Measurements from ENCODE around the gene ASB11.
"Not testable (repeated sequence)": the region's sequence is repeated elsewhere in the genome, so short reads cannot be mapped to it uniquely, and the experiment has no call there.

ASB11 gene

GRCh38 chrX:15315509-15315908 is at the start of gene ASB11:
Gene ASB11, minus strand, starts transcription at chrX:15315640. Its CDS starts 35 bp downstream, at chrX:15315605.
- DNase-seq, result no peak

- DNase-seq, result no peak
Observed at GRCh38 chrX:15359701-15360100, 44.3 kb upstream of the ASB11 start.

- no peak for DNase-seq
Observed at GRCh38 chrX:15358533-15358932, 43.1 kb upstream of the ASB11 start.

GRCh38 chrX:15356444-15356843 is 41.0 kb upstream of the ASB11 start:
- DNase-seq, result no peak

GRCh38 chrX:15350329-15350996 is 35.0 kb upstream of the ASB11 start:
- DNase-seq, result no peak

GRCh38 chrX:15349046-15349445 is 33.6 kb upstream of the ASB11 start:
- peak; percentile 4 for DNase-seq

- DNase-seq, result no peak
Observed at GRCh38 chrX:15345976-15346375, 30.5 kb upstream of the ASB11 start.

GRCh38 chrX:15344106-15344505 is 28.7 kb upstream of the ASB11 start:
- no peak for DNase-seq

GRCh38 chrX:15343075-15343476 is 27.6 kb upstream of the ASB11 start:
- DNase-seq, result no peak

- DNase-seq, result no peak
Observed at GRCh38 chrX:15340867-15341266, 25.4 kb upstream of the ASB11 start.

- peak; percentile 19 for DNase-seq
Observed at GRCh38 chrX:15336023-15336413, 20.6 kb upstream of the ASB11 start.

- peak; percentile 91 for DNase-seq
Observed at GRCh38 chrX:15335135-15336022, 19.9 kb upstream of the ASB11 start, which contains the start of gene PIGA. Gene PIGA, minus strand, starts transcription at chrX:15335523. Its CDS starts 3,593 bp downstream, at chrX:15331930.

GRCh38 chrX:15334561-15334960 is 19.1 kb upstream of the ASB11 start:
- DNase-seq, result peak; percentile 23

GRCh38 chrX:15328821-15329220 is 13.4 kb upstream of the ASB11 start:
- DNase-seq, result no peak

- no peak for DNase-seq
Observed at GRCh38 chrX:15328131-15328530, 12.7 kb upstream of the ASB11 start.

GRCh38 chrX:15322472-15322871 is 7.0 kb upstream of the ASB11 start:
- DNase-seq, result no peak

GRCh38 chrX:15322072-15322471 is 6.6 kb upstream of the ASB11 start:
- DNase-seq, result no peak

GRCh38 chrX:15321447-15321846 is 6.0 kb upstream of the ASB11 start:
- DNase-seq, result no peak

- no peak for DNase-seq
Observed at GRCh38 chrX:15320297-15320696, 4.9 kb upstream of the ASB11 start.

GRCh38 chrX:15319075-15319474 is 3.6 kb upstream of the ASB11 start:
- DNase-seq, result no peak

GRCh38 chrX:15314472-15314871 is 968 bp downstream of the ASB11 start:
- no peak for DNase-seq

GRCh38 chrX:15311119-15311518 is 4.3 kb downstream of the ASB11 start:
- no peak for DNase-seq

GRCh38 chrX:15310117-15310516 is 5.3 kb downstream of the ASB11 start:
- DNase-seq, result no peak

- DNase-seq, result not testable (repeated sequence)
Observed at GRCh38 chrX:15305899-15306298, 9.5 kb downstream of the ASB11 start.

All from CD4-positive, alpha-beta T cell treated with Interleukin-6 for 4 hours (primary cell).